ENCODE results near the gene CREBL2.
"Not testable (repeated sequence)": the region's sequence is repeated elsewhere in the genome, so short reads cannot be mapped to it uniquely, and the experiment has no call there.

CREBL2 gene

DNA sequence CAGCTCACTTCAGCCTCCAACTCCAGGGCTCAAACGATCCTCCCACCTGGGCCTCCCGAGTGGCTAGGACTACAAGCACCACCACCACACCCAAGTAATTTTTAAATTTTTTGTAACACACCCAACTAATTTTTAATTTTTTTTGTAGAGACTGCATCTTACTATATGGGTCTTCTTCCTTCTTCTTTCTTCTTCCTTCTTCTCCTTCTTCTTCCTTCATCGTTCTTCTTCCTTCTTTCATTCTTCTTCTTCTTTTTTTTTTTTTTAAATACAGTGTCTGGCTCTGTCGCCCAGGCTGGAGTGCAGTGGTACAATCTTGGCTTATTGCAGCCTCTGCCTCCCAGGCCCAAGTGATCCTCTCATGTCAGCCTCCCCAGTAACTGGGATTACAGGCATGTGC, 965 bp upstream of the CREBL2 start:
- H3K4me3 ChIP-seq (ENCODE audit: control insufficient read depth, low read depth, low read length), result no peak overlapping the region
- TF ChIP-seq, protein P1, sequence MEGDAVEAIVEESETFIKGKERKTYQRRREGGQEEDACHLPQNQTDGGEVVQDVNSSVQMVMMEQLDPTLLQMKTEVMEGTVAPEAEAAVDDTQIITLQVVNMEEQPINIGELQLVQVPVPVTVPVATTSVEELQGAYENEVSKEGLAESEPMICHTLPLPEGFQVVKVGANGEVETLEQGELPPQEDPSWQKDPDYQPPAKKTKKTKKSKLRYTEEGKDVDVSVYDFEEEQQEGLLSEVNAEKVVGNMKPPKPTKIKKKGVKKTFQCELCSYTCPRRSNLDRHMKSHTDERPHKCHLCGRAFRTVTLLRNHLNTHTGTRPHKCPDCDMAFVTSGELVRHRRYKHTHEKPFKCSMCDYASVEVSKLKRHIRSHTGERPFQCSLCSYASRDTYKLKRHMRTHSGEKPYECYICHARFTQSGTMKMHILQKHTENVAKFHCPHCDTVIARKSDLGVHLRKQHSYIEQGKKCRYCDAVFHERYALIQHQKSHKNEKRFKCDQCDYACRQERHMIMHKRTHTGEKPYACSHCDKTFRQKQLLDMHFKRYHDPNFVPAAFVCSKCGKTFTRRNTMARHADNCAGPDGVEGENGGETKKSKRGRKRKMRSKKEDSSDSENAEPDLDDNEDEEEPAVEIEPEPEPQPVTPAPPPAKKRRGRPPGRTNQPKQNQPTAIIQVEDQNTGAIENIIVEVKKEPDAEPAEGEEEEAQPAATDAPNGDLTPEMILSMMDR (IDR thresholded peaks at IDR 0.05; ENCODE audit: control insufficient read depth, insufficient read depth, low read depth, low read length, missing control alignments), result no peak
- DNase-seq (ENCODE audit: low read depth), result no peak

DNA sequence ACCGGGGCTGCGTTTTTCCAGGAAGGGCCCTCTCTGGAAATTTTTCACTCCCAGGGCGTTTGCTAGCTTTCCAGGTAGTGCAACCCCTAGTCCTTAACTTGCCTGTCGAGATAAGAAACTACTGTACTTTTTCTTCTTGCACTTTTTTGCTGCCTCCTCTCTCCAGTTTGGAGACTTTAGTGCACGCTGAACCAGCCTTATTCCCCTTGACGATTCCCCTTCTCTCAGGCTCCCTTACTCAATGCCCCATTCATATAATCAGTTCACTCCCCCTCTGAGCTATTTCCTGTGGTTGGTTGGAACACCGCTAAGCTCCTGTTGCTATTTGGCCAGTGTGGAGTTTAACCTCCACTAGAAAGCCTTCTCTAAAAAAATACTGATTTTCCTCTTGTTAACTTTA, 682 bp downstream of the CREBL2 start:
- TF ChIP-seq, protein P1 (IDR thresholded peaks at IDR 0.05; ENCODE audit: control insufficient read depth, insufficient read depth, low read depth, low read length, missing control alignments), result no peak
- no peak for DNase-seq (ENCODE audit: low read depth)

DNA sequence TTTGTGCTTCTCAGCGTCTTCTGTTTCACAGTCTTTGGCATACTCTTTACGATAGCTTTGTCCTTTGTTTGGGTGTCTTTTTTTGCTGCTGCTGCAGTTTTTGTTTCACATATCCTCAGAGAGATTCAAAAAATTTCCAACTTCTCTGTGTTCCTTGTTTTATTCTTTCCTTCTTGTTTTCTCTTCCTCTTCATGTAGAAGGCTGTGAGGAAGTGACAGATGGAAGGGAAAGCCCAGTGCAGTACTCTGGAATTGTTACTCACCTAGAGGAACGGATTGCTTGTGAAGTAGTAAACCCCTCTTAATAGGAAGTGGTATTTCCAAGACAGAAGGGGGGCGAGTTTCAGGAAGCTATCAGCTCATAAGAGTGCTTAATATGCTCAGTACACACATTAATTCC, 1.7 kb downstream of the CREBL2 start:
- no peak for DNase-seq (ENCODE audit: low read depth)

More for the DNA sequence above, 682 bp downstream of the CREBL2 start:
- H3K4me3 ChIP-seq (ENCODE audit: control insufficient read depth, low read depth, low read length), result peak overlapping the region; percentile 61

DNA sequence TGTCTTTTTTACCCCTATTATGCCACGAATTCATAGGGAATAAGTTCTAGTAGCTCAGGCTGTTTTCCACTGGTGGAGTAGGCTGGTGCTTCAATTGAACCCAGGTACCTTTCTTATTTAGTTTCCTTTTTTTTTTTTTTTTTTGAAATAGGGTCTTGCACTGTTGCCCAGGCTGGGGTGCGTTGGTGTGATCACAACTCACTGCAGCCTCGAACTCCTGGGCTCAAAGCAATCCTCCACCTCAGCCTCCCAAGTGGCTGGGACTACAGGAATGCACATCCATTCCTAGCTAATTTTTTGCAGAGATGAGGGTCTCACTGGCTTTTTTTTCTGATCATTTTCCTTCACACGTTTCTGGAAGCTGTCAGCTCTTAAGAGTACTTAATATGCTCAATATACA, 2.7 kb downstream of the CREBL2 start:
- H3K4me3 ChIP-seq (ENCODE audit: control insufficient read depth, low read depth, low read length), result no peak overlapping the region
- TF ChIP-seq, protein P1 (IDR thresholded peaks at IDR 0.05; ENCODE audit: control insufficient read depth, insufficient read depth, low read depth, low read length, missing control alignments), result no peak
- DNase-seq (ENCODE audit: low read depth), result no peak

More for the DNA sequence above, 1.7 kb downstream of the CREBL2 start:
- no peak overlapping the region for H3K4me3 ChIP-seq (ENCODE audit: control insufficient read depth, low read depth, low read length)
- TF ChIP-seq, protein P1 (IDR thresholded peaks at IDR 0.05; ENCODE audit: control insufficient read depth, insufficient read depth, low read depth, low read length, missing control alignments), result no peak

DNA sequence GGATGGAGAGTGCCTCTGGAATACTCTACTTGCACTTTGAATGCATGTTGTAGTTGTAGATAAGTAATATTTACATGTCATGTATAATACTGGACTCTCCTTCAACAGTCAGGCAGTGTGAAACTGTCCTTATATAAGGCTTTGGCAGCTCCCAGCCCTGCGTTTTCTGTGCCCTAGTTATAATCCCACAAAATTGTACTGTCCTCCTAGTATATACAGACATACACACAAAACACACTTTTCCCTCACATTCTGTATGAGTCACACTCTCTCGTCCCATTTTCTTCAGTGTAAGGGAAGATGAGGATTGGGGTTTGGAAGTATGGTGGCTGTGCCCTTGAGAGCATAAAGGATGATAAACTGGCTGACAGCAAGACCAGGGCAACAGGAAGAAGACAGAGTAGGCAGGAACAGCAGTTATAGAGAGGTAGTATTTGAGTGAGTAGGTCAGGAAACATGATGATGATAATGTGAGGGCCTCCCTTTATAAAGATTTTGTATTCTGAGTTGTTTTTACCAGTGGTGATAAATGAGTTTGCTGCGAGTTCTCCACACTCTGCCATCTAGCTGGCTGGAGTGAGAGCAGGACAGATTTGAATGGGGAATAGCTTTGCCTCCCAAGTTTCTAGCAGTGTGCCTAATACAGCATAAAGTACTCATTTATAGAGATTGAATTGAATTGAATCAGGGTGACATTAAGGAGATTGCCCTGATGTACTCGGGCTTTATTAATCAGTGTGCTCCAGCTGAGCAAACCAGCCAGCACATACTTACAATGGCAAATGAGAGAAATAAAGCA, 5.0 kb downstream of the CREBL2 start:
- DNase-seq (ENCODE audit: low read depth), result no peak
- H3K4me3 ChIP-seq (ENCODE audit: control insufficient read depth, low read depth, low read length), result no peak overlapping the region
- TF ChIP-seq, protein P1 (IDR thresholded peaks at IDR 0.05; ENCODE audit: control insufficient read depth, insufficient read depth, low read depth, low read length, missing control alignments), result no peak

DNA sequence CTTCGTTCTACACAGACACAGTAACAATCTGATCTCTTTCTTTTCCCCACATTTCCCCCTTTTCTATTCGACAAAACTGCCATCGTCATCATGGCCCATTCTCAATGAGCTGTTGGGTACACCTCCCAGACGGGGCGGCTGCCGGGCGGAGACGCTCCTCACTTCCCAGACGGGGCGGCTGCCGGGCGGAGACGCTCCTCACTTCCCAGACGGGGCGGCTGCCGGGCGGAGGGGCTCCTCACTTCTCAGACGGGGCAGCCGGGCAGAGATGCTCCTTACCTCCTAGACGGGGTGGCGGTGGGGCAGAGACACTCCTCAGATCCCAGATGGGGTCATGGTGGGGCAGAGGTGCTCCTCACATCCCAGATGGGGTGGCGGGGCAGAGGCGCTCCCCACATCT, 6.4 kb downstream of the CREBL2 start:
- not testable (repeated sequence) for DNase-seq (ENCODE audit: low read depth); H3K4me3 ChIP-seq (ENCODE audit: control insufficient read depth, low read depth, low read length)

DNA sequence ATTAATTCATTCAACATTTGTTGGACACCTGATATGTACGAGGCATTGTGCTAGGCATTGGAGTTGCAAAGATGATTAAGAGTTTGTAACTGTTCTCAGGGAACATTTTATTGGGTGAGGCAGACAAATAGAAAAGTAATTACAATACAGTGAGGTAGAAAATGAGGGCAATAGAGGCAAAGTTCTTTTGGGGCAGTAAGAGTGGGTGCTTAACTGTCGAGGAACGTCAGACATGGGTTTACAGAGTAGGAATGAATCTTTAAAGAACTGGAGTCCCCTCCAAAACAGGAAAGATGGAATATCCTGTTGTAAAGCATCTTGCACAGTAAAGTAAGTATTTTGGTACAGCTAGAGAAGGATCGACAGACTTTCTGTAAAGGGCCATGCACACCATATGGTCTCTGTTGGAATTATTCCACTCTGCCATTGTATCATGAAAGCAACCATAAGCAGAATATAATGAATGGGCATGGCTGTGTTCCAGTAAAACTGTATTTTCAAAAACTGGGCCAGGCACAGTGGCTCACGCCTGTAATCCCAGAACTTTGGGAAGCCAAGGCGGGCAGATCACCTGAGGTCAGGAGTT, 9.1 kb downstream of the CREBL2 start:
- no peak for DNase-seq (ENCODE audit: low read depth)
- TF ChIP-seq, protein P1 (IDR thresholded peaks at IDR 0.05; ENCODE audit: control insufficient read depth, insufficient read depth, low read depth, low read length, missing control alignments), result no peak
- no peak overlapping the region for H3K4me3 ChIP-seq (ENCODE audit: control insufficient read depth, low read depth, low read length)
